Measurements from ENCODE around the gene KDM3B.
"Not testable (repeated sequence)": the region's sequence is repeated elsewhere in the genome, so short reads cannot be mapped to it uniquely, and the experiment has no call there.

KDM3B gene

GRCh38 chr5:138391859-138392386 is 39.4 kb downstream of the KDM3B start:
- no peak for DNase-seq (ENCODE audit: low read depth, low spot score)

- DNase-seq (ENCODE audit: low read depth, low spot score) = no peak
Observed at GRCh38 chr5:138402640-138403039, 50.2 kb downstream of the KDM3B start.

- DNase-seq (ENCODE audit: low read depth, low spot score) = no peak
Observed at GRCh38 chr5:138408023-138408422, 55.5 kb downstream of the KDM3B start.

- not testable (repeated sequence) for DNase-seq (ENCODE audit: low read depth, low spot score)
Observed at GRCh38 chr5:138410996-138411640, 58.6 kb downstream of the KDM3B start.

- DNase-seq (ENCODE audit: low read depth, low spot score) = no peak
Observed at GRCh38 chr5:138418444-138418843, 66.0 kb downstream of the KDM3B start.

GRCh38 chr5:138425079-138425478 is 72.6 kb downstream of the KDM3B start:
- DNase-seq (ENCODE audit: low read depth, low spot score) = no peak

- no peak for DNase-seq (ENCODE audit: low read depth, low spot score)
Observed at GRCh38 chr5:138435943-138436342, 83.5 kb downstream of the KDM3B start.

- DNase-seq (ENCODE audit: low read depth, low spot score) = no peak
Observed at GRCh38 chr5:138438003-138438723, 85.7 kb downstream of the KDM3B start.

- DNase-seq (ENCODE audit: low read depth, low spot score) = no peak
Observed at GRCh38 chr5:138438724-138439476, 86.4 kb downstream of the KDM3B start, which contains the start of gene REEP2. REEP2 (plus strand) TSS chr5:138439057; CDS start chr5:138439209, 152 bp downstream.

DNA sequence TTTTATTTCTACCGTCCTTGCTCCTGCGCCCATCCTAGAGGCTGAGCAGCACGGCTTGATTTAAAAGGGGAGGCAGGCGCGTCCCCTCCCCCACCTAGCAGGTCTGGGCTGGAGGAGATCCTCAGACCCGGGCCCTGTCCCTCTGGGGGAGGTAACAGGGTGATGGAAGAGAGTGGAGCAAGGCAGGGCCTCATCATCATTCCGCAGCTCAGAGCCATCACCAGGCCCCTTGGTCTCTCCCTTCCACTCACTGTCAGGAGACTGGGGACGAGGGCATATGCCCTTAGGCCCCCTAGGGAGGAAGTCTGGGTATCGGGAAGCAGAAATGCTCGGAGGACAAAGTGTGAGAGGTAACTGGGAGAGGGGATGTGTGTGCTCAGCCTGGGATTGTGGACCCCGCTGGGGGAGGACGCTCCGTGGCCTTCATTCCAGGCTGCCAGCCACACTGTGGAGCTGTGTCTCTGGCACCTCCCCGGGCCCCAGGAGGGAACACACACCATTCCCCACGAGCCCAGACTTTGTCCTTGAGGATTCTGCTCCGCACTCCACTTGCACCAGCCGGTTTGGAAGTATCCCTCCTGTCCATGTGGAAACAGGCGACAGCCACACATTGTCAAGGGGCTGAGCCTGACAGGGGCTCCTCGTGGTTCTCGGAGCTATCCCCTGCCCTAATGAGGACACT is 87.1 kb downstream of the KDM3B start:
- no peak for DNase-seq (ENCODE audit: low read depth, low spot score)

DNA sequence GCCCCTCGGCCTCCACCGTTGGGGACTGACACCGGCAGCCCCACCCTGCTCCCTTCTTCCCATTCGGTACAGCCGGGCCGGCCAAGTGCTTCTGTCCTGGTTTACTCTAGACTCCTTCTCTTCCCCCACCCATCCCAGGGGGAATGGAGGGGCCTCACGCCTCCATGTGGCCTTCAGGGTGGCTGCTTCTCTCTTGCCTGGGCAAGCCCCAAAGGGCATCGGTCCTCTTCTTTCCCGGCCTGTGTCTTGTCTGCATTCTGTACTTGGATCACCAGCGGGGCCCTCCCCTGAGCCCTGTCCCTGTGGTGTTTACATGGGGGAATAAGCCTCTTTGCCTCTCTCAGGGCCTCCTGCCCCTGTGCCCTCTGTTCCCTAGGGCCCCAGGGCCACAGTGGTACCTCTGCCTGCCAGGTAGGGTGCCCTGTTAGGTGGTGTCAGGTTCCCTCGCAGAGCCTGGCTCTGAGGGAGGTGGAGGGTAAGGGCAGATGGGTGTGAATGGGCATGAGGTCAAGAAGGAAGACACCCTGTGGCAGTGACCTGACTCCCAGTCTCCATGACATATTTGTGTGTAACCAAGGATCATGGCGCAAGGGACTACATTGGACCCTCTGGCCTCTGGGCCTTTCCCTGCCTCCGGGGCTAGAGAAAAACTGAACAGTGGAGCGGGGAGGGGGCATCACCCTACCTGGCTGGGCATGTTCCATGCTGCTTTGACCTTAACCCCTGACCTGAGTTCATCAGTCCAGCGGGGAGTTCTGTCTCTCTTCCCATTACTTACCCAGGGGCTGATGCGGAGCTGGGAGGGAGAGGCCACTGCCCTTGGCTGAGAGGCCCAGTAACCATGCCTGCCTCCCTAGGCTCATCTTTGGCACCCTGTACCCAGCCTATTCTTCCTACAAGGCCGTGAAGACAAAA is 87.9 kb downstream of the KDM3B start:
- no peak for DNase-seq (ENCODE audit: low read depth, low spot score)

GRCh38 chr5:138441221-138441620 is 88.7 kb downstream of the KDM3B start:
- no peak for DNase-seq (ENCODE audit: low read depth, low spot score)

DNA sequence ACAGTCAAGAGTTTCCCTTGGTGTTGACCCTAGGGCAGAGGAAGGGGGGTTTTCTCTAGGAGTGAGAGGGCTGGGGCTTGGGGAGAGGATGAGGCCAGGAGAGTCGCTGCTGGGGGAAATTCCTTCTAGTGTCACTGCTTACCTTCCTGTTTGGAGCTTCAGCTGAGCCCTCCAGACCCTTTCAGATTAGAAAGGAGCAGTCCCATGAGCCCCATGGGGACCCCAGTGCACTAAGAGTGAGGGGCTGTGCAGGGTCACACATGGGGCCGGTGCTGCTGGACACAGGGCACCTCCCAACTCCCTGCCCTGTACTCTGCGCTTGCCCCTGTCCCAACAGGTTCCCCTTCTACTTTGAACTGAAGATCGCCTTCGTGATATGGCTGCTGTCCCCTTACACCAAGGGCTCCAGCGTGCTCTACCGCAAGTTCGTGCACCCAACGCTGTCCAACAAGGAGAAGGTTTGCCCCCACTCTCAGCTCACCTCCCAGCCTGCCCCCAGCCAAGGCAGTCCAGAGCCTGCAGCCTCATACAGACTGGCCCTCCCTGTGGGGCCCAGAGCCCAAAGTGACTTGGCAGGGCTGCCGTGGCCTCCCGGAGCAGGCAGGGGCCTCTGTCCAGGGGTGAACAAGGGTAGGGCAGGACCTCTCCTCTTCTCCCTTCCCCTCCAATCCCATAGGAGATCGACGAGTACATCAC is 91.7 kb downstream of the KDM3B start:
- DNase-seq (ENCODE audit: low read depth, low spot score) = no peak

DNA sequence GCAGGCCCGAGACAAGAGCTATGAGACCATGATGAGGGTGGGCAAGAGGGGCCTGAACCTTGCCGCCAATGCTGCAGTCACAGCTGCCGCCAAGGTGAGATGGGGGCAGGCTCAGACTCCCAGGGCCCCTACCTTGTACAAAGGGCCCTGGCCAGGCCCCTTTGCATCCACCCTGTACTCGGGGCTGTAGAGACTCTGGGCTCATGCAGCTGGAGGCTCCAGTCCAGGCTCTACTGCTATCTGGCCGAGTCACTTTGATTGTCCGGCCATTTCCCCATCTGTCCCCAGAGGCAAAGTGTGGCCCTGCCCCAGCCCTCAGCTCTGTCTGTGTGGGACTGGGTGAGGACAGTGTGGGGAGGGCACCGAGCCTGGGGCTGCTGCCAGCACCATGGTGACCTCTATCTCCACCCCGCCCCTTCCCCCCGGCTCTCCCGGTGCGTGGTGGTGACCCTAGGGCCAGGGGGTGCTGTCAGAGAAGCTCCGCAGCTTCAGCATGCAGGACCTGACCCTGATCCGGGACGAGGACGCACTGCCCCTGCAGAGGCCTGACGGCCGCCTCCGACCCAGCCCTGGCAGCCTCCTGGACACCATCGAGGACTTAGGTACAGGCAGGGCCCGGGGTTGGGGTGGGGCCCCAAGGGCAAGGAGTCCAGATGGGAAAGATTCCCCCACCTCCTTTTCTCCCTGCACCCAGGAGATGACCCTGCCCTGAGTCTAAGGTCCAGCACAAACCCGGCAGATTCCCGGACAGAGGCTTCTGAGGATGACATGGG is 92.5 kb downstream of the KDM3B start:
- DNase-seq (ENCODE audit: low read depth, low spot score) = no peak

DNA sequence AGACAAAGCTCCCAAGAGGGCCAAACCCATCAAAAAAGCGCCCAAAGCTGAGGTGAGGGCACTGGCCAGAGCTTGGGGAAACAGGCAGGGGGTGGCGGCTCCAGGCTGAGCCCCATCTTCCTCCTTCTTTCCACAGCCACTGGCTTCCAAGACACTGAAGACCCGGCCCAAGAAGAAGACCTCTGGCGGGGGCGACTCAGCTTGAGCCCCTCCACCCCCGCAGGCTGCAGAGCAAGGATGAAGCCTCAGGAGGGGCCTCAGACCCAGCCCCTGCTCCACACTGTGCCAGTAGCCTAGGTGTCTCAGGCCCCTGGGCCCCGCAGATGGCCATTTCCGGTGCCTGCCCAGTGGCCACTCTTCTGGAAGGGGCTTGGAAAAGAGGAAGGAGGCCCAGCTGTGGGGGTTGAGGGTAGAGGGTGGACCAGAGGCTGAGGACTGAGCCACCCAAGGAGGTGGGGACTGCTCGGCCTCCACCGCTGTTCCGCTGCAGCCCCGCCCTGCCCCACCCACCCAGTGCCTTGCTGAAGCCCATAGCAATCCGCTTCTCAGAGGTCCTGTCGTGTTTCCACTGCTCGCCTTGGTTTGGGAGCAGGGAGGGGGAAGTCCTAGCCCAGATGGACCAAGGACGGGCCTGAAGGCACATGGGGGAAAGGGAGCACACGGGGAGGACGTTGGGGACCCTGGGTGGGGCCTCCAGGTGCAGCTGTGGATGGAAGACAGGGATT is 93.2 kb downstream of the KDM3B start:
- no peak for DNase-seq (ENCODE audit: low read depth, low spot score)

DNA sequence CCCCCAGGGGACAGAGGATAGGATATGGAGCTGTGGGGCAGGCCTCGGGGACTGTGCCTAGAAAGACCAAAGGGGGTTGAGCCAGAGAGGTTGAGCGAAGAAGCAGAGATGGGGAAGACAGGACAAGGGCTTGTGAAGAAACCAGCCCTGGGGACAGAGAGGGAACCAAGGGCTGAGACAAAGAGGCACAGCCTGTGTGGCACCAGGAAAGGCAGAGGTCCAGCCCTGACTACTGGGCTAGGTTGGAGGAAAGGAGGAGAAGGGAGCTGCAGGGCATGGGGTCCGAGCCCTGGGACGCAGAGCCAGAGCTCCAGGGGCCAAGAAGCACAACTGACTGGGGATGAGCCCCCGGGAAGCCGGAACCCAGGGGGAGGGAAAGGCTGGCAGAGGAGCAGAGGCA is 95.6 kb downstream of the KDM3B start:
- DNase-seq (ENCODE audit: low read depth, low spot score) = no peak

DNA sequence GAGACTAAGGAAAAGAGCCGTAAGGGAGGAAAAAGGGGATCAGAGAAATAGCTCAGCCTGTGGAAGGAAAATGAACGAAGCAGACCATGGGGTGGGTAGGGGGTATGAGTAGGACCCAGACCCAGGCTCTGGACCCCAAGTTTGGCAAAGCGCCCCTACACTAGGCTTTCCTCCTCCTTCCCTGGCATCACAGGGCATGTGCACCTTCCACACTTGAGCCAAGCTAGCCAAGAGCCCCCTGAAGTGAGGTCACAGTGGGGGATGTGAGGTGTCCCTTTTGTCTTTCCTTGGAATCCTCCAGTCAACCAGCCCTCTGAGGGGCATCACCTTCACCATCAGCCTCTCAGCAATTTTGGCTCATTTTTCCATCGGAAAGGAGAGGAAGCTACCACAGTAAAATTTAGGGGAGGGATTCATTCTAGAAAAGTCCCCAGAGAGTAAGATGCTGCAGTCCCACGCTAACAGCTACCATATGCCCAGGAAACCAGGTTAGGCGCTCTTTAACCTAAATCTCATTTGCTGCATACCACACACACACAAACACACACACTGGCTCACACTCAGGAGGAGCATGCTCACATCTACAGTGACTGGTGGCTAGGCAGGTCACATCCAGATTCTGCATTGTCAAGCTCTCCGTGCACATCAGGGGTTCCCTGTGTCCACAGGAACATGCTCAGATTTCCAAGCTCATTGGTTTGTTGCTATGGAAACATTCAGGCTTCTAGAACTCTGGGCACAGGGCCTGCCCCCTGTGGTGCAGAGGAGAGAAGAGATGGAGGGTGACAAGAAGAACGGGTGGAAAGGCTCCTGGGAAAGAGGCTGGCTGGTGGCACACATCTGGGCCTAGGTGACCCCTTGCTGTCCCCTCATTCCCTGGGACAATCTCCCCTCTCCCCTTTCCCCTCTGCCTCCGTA is 96.3 kb downstream of the KDM3B start:
- DNase-seq (ENCODE audit: low read depth, low spot score) = no peak

Data from activated CD4-positive, CD25-positive, alpha-beta regulatory T cell treated with anti-CD3 and anti-CD28 coated beads, Interleukin-2, amount 50 U/mL, for 16 hours (primary cell).